GM18517 (cell line): Measurements from ENCODE around the gene STARD13.
"Not testable (repeated sequence)": the region's sequence is repeated elsewhere in the genome, so short reads cannot be mapped to it uniquely, and the experiment has no call there.

ENCODE experiments used
- ATAC-seq: cut with Tn5 transposase; IDR thresholded peaks from one replicate; pipeline ENCODE4 v1.9.1; 2021; ENCODE audit warnings: mild to moderate bottlenecking, moderate library complexity; ENCODE audit not compliant: unreplicated experiment

STARD13 gene

DNA sequence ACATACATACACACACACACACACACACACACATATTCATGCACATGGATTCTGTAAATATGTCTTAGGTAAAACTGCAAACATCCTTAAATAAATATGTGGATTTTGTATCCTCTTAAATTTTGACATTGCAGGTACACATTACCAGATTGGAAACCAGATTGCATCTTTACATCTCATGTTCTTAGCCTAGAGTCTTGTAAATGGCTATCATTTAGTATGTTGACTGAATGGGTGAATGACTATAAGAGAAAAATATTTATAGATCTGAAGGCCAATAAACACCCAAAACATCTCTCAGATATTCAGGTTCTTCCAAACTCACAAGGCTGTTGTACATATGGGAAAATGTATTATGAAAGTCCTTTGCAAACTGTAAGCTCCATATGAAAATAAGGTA lies 104.3 kb downstream of the STARD13 start:
- no peak for ATAC-seq

DNA sequence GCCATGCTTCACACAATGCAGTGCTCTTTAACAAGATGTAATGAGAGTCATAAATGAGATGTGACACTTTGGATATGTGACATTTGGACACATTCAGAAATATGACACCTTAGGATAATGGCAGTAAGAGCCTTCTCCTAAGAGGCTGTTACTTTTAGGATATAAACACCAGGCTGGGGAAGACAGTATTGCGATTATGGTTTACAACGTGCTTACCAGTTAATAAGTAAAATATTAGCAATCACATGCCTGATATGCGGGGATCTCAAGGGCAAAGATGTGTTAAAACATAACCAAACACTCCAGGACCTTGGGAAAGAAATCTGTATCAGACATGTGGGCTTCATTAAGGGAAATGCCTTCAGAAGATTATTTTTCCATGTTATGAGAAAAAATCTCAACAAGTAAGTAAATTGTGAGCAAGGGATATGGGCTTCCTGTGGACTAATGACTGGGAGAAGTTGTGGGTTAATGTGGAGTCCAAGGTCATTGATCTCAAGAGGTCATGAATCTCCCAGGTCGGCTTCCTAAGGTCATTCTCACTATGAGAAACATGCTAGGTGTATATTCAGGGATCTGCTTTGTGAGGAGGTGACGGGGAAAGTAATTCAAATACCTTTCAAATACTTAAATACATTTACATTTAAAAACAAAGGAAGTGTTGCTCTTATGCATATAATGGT lies 105.3 kb downstream of the STARD13 start:
- no peak for ATAC-seq

DNA sequence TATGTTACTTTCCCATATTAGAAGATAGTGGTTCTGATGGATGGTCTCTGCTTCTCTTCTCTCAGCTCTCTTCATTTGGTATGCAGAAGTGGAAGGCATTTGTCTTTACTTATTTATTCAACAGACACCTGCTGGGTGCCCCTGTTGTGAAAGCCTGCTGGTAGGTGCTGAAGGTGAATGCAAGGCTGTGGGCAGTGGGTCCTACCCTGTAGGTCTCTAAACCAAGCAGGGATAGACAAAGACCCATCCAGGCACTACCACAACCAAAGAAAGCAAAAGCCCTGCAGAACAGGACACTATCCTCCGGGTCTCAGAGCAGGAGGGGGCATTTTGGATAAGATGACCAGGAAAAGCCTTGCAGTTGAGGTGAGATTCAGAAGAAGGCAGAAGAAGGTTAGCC lies 106.1 kb downstream of the STARD13 start:
- no peak for ATAC-seq

DNA sequence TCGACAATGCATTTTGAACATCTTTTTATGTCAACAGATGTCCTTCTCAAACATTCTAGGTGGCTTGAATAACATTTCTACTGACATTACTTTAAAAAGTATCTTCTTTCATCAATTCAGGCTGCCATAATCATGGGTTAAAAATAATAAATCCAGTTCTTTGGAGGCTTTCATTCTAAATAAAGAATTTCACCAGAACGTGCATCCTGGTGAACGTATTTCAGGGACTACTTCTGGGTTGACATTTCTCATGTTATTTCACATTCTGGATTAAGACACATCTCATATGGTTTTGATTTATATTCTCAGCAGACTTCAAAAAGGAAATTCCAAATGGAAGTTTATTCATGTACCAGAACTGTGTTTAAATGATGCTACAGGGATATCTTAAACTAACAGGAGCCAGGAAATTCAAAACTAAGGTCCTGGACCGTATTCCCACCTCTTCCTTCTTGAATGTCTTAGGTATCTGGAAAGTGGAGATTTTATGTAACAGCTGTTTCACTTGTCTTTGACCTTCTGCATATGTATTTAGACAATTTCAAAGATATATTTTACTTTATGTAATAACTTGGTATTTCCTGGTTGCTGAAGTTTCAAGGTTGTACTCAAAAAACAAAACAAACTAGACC lies 107.2 kb downstream of the STARD13 start:
- ATAC-seq, result no peak

DNA sequence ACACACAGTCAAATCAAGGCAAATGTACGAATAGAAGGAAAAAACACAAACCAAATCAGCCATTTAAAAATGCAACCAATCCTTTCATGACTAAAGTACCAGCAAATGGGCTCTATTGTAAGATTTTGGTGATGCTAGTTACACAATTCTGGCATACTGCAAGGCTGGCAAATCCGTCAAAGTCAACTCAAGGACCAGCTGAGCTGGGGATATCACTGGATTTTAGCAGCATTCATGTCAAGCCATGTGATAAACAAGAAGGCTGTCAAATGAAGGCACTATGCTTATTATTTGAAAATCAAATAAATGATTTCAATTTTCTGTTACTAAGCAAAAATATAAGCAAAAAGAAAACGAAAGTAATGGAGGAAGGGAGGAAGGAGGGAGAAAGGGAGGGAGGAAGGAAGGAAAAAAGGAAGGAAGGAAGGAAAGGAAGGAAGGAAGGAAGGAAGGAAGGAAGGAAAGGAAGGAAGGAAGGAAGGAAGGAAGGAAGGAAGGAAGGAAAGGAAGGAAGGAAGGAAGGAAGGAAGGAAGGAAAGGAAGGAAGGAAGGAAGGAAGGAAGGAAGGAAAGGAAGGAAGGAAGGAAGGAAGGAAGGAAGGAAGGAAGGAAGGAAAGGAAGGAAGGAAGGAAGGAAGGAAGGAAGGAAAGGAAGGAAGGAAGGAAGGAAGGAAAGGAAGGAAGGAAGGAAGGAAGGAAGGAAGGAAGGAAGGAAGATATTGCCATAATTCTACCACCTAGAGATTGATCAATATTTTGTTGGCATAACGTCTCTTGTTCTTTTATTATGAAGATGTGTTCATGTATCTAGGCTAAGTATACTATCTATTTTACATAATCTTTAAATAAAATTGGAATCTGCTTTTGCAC lies 108.0 kb downstream of the STARD13 start:
- ATAC-seq, result not testable (repeated sequence)

DNA sequence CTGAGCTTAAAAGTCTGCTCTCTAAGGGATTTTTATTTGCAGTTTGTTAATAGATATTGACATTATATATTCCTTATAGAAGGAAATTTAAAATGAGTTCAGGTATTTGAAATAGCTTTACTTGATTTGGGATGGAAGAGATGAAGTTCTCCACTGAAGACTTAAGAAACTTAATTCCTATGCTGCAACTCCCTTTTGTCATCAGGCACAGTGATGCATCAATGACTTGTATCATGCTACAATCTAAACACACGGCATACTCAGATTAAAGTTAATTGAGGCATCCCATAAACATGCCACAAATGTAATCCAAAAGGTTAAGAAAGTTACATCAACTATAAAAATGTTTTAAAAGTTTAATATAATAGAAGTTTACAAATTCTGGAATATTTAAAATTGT lies 109.0 kb downstream of the STARD13 start:
- ATAC-seq, result no peak

DNA sequence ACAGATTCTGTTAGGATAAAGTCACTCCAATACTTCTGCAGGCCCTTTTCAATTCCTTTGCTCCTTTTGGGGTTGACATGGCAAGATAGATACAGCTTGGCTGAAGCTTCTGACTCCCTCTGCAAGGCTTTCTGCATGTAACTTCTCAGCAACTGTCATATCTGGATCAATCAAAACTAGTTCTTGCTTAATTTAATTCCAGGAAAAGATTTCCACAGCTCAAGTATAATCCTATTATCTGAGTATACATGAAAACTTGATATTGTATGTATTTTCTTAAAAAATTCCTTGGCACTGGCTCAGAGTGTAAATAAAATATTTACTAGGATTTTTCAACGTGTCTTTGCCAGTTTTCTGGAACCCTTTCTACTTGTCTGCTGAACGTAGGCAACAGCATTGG lies 109.6 kb downstream of the STARD13 start:
- no peak for ATAC-seq

DNA sequence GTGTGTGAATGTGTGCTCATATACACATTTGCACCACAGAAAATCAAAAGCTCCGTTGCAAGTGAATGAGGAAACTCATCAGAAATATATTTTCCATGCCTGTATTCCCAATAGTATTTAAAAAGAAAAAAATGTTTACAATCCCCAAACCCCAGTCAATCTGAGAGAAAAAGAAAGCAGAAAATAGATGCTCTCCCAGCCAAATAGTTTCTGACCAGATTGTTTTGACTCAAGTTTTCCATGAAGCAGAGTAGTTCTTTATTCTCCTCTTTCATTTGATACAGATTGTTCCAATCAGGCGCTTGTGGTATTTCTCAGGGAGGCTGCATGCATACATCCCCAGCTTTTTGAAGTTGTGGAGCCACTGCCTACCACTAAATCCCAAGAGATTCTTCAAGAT lies 110.6 kb downstream of the STARD13 start:
- no peak for ATAC-seq

DNA sequence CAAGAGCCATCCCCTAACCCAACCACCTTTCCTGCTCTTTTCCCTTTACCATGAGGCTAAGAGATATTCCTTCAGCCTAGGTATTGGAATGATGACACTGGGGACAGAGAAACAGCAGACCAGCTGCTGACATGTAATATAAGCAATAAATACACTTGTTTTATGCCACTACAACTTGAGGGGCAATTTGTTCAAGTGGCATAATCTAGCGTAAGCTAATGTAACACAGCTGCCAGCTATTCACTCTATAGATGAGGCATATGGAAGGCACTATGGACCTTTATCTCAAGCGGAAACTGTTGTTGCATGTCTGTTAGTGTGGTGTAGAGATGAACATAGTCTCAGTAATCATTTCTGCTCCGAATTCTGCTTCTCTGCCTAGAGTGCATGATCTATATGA lies 111.1 kb downstream of the STARD13 start:
- no peak for ATAC-seq

DNA sequence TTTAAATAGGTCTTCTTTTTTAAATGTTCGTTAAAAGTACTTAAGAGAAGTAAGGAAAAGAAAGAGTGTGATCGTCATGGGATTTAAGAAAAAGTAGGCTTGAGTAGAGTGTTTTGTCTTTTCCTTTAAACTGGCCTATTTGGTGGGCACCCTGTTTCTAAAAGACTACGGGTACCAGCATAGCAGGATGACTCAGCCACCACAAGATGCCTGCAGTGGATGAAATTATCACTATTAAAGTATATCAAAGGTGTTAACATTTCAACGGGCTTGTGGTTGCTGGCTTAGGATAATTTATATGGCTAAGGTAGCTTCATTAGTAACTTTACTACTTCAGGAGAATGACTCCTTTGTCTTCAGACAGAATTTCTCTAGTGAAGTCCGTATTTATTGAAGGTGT lies 112.6 kb downstream of the STARD13 start:
- no peak for ATAC-seq

DNA sequence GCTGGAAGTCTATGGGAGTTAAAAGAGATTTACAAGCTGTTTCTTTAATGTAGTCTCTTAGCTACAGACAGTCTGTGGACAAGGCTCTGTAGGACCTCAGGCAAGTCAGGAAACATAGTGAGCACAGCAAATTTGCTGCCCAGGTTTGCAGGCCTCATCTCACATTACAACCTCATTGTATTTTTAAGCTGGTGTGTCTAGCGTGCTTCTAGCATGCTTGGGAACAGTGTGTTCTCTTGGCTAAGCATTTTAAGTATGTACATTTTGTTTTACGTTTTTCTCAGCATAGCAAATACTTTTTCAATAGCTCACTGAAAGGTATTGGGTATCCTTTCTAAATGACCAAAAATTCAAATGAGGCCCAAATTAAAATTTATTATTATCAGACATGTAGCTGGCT lies 113.2 kb downstream of the STARD13 start:
- no peak for ATAC-seq

DNA sequence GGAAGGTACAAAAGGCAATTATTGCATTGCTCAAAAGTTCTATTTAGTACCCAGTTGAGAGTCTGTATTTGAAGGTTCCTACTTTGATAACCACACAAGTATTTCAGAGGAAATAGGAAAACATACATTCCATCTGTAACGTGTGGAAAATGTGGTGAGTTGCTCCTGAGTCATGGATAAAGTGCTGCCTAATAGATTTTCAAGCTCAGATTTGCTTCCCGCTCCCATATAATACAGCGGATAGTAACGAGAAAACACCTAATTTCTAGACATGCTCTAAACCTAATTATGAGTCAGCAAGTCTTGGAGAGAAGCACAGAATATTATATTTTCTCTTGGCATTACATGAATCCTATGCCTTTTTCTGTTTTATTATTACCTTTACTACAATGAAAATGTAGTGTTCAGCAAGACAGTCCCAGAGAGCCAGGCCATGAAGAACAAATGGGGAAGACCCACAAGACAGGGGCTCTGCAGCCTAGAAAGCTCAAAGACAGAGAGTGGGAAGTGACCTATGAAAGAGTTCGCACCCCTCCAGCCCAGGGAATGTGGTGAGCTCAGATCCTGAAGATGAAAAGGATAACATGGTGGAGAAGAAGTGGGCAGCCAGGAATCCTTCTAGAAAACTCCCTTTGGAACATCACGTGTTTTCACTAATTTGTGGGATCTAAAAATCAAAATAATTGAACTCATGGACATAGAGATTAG lies 116.1 kb downstream of the STARD13 start:
- no peak for ATAC-seq

DNA sequence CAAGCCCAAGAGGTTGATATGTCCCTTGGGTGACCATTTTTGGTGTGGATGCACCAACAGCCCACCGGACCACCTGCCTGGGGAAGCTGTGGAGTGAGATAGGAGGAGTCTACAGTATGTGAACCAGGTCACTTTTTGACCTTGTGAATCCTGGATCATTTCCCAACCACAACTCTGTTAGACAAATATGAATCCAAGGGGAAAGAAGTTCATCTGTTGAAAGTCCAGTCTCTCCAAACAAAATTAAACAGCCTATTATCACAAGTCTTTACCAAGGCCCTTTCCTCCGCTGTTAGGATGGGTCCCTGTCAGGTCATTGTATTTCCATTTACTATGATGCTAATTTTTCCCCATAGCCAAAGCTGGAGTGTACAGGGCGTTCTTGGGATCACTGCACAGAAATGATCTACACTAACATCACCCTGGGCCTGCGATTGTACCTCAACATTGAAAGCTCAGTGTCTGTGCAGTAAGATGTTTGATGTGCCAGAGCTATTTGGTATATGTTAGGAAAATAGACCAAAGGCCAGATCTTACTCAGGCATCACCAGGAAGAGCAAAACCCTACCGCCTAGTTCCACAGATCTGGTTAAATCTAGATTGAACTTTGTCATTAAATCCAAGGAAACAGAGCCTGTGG lies 117.1 kb downstream of the STARD13 start:
- no peak for ATAC-seq

DNA sequence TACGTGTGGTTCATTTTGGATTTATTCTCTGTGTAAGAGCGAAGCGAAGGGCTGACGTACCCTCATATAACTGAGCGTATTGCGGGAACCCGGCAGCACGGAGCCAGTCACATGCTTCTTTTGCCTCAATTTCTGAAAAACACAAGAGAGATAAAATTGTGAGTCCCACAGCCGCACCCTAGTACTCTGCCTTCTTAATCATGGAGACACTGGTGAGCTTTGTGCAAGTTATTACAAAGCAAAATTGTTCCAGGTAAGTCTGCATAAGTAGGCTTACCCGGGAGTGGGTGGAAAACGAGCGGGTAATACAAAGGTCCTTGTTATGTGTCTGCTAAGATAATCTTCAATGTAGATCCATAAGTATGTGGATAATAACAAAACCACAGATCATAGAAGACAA lies 118.1 kb downstream of the STARD13 start:
- ATAC-seq, result no peak

DNA sequence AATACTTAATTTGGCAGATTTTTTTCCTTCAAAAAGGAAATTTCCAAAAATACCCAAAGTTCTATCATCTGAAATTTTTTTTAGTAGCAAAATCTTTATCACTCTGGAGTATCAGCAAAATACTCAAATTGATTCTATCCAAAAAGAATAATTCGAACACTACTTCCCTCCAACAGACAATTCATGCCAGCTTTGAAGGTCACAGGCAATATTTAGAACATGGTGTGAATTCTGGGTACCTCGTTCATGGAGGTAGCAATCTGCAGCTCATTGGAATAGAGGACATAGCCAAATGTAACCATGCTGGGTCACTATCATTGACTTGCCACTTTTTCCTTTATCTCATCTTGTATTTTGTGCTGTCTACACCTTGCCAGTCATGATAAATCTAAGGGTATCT lies 119.8 kb downstream of the STARD13 start:
- ATAC-seq, result no peak

DNA sequence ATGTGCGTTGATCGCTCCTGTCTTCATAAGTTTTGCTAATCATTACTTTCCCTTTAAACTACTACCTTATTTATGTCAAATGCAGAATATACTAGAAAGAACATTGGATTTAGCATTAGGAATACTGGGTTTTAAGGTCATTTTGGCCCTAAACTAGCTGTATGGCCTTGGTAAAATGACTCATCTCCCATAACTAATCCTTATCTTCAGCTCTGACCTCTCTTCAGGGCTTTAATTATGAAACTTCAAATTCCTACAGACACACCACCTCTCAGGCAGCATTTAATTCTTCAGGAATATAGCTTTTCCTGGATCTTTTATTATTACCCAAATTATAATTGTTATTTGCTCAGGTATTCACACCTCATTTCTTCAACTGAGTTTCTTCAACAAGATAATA lies 121.2 kb downstream of the STARD13 start:
- ATAC-seq, result no peak

DNA sequence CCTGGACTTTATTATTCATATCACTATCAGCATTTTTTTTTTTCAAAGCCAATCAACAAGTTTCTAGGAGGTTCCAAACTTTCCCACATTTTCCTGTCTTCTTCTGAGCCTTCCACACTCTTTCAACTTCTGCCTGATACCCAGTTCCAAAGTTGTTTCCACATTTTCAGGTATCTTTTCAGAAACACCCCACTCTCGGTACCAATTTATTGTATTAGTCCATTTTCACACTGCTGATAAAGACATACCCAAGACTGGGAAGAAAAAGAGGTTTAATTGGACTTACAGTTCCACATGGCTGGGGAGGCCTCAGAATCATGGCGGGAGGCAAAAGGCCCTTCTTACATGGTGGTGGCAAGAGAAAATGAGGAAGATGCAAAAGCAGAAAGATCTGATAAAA lies 122.8 kb downstream of the STARD13 start:
- ATAC-seq, result not testable (repeated sequence)

DNA sequence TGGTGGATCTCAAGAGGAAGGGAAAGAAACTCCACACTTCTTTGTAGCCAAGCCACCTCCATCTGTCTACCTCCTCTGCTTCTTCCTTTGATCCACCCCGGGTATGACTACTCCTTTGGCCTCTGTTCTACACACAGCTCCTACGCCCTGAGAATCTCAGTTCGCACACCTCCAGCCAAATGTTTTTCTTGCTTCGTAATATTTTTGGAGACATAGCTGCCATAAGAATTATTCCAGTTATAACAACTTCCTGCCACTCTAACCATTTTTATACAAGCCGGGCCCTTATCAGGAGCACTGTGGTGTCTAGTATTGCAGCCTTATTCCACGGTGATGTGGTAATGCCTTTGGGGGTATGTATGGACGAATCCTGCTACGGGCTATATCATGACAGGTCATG lies 126.7 kb downstream of the STARD13 start:
- no peak for ATAC-seq

DNA sequence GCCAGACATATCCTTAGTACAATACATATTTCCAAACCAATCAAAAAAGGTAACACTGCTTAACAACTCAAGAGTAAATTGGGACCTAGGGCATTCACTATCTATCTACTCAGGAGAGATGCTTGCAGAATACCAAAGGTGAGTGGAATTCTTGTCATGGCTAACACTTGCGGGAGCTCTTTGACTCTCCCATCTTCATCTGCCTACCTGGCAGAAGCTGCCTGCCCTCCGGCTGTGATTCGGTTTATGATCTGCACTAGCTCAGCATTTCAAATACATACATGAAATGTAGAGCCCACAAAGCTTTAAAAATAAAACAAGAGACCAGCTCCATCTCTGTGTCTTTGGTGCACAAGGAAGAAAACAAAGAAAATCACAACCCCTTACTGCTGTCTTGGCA lies 127.3 kb downstream of the STARD13 start:
- no peak for ATAC-seq

DNA sequence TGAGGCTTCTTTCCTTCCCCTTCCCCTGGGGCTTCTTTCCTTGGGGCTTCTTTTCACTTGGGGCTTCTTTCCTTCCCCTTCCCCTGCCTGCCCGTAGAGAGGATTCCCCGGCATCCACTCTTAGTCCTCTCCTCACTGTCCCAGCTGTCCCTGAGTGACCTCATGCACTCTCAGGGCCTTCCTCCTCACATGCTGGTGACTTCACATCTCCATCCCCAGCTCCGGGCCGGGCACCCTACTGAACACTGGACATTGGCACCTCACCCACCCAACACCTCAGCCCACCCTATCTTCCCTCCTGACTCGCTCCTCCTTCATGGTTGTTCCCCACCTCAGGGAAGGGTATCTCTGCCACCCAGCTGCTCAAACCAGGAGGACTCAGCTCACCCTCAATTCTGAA lies 130.6 kb downstream of the STARD13 start:
- no peak for ATAC-seq
